Neutrophil (primary cell): ENCODE measurements around the gene RAB6B.

Experiments used
- H3K27ac ChIP-seq: fragments of 200-600 bp; sonication (generic); 2 replicates; pipeline ENCODE4 v1.5.1; 2016; ENCODE audit warnings: mild to moderate bottlenecking, moderate library complexity
- H3K27me3 ChIP-seq: fragments of 200-600 bp; sonication (generic); 2 replicates; pipeline ENCODE4 v1.6.0; 2016; ENCODE audit warnings: mild to moderate bottlenecking
- H3K36me3 ChIP-seq: fragments of 200-600 bp; sonication (generic); 2 replicates; pipeline ENCODE4 v1.5.1; 2017
- H3K4me1 ChIP-seq, 2 experiments: fragments of 200-600 bp in 1 of 2; sonication (generic) in 1 of 2; 1 replicate in 1 of 2; 2 replicates in 1 of 2; pipeline versions ENCODE4 v1.5.1 to v1.6.1; 2013 to 2016; ENCODE audit warnings: low read depth in 1 of 2, low read length in 1 of 2, mild to moderate bottlenecking in 1 of 2, moderate library complexity in 1 of 2; ENCODE audit not compliant: control insufficient read depth in 1 of 2, insufficient read depth in 1 of 2
- H3K4me3 ChIP-seq, 2 experiments: fragments of 200-600 bp in 1 of 2; sonication (generic) in 1 of 2; 1 replicate in 1 of 2; 2 replicates in 1 of 2; pipeline ENCODE4 v1.5.1; 2013 to 2016; ENCODE audit warnings: low read depth in 1 of 2, low read length in 1 of 2, mild to moderate bottlenecking in 1 of 2, moderate library complexity in 1 of 2
- H3K9me3 ChIP-seq: fragments of 200-600 bp; sonication (generic); 2 replicates; pipeline ENCODE4 v1.5.1; 2016
- TF ChIP-seq, protein P1 (sequence below): fragments of 200-600 bp; sonication (generic); IDR thresholded peaks from 2 replicates; pipeline ENCODE4 v1.5.1; 2016; ENCODE audit warnings: antibody characterized with exemption

The RAB6B gene

DNA sequence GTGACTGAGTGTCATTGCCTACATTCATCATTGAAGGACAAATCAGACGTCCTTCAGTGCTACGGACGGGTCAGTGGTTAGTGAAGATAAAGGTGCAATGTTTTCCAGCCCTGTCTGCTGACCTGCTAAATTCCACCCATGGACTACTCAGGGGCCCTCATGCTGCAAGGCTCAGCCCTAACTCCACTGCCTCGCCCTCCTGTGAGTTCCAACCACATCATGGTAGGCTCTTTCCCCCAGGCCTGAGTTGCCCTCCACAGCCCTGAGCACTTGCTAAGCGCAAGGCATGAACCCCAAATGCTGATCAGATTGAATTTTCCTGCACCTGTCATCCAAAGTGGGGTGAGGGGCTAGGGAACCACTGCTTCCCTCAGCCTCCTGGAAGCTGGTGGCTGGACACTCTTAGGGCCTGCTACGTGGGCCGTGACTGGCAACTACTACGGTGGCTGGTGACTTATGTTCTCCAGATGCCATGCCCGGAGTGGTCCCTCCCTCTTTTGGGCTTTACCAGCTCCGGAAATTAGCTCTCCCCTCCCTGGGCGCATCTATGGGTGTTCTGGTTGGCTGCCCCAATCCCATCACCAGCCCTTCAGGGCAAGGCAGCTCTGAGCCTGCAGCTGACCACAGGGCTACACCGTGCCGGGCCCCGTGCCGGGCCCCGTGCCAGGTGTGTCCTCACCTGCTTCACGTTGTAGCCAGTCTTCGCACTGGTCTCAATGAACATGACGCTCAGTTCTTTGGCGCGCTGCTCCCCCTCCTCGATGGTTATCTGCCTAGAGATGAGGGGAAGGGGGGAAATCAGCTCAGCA, 58.0 kb downstream of the RAB6B start:
- Histone ChIP-seq H3K36me3 (no peaks in the 10 kb centered on the region), H3K4me3 (no peak overlapping the region), H3K9me3 (no peaks in the 10 kb centered on the region), H3K27me3 (no peaks in the 10 kb centered on the region), H3K27ac (no peak overlapping the region), H3K4me1 (no peaks in the 10 kb centered on the region)
- TF ChIP-seq, protein P1, sequence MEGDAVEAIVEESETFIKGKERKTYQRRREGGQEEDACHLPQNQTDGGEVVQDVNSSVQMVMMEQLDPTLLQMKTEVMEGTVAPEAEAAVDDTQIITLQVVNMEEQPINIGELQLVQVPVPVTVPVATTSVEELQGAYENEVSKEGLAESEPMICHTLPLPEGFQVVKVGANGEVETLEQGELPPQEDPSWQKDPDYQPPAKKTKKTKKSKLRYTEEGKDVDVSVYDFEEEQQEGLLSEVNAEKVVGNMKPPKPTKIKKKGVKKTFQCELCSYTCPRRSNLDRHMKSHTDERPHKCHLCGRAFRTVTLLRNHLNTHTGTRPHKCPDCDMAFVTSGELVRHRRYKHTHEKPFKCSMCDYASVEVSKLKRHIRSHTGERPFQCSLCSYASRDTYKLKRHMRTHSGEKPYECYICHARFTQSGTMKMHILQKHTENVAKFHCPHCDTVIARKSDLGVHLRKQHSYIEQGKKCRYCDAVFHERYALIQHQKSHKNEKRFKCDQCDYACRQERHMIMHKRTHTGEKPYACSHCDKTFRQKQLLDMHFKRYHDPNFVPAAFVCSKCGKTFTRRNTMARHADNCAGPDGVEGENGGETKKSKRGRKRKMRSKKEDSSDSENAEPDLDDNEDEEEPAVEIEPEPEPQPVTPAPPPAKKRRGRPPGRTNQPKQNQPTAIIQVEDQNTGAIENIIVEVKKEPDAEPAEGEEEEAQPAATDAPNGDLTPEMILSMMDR, result no peak

DNA sequence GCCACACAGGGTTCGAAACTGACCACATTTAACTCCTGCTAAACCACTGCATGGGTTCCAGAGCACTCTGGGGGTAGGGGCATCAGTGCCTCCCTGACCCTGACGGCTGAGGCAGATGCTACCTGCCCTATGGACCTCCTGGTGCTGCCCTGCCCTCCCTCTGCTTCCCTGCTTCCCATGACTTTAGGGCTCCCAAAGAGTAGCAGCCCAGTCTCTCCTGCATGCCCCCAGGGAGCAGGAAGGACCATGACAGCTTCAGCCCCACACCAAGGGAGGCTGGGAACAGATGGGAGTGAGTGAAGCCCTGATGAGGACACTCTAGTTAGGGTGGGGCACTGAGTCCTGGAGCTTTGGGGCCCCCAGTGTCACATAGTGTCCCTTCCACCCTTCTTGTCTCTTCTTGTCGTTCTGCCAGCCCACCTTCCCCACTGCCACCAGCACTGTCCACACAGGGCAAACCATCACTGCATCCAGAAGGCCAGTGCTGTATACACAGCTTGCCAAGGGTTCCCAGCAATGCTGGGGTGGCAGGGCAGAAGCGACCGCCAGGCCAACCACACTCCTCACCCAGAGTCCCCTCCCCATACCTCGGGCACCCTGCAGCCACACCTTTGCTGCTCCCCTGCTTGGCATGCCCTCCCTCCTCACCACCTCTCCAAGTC, 59.1 kb downstream of the RAB6B start:
- TF ChIP-seq, protein P1, result no peak
- Histone ChIP-seq H3K4me1 (no peaks in the 10 kb centered on the region), H3K9me3 (no peaks in the 10 kb centered on the region), H3K27ac (no peak overlapping the region), H3K36me3 (no peaks in the 10 kb centered on the region), H3K4me3 (no peak overlapping the region), H3K27me3 (no peaks in the 10 kb centered on the region)

DNA sequence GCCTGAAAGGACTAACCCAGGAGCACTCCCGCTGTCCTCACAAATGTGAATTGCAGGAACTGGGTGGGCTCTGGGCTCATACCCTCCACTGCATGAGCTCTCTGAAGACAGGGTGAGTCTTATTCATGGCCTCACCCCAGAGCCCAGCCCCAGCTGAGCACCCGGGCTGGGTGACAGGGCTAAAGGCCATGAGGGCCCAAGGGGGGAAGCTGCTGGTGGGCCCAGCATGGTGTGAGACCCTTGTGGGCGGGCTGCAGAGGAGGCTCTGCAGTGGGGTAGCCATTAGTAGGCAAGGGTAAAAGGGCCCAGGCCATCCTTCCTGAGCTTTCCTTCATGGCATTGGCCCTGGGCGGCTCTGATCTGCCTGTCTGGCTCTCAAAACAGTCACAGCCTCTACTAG, 59.7 kb downstream of the RAB6B start:
- Histone ChIP-seq H3K4me3 (no peak overlapping the region), H3K27ac (no peak overlapping the region), H3K36me3 (no peaks in the 10 kb centered on the region), H3K9me3 (no peaks in the 10 kb centered on the region), H3K4me1 (no peaks in the 10 kb centered on the region), H3K27me3 (no peaks in the 10 kb centered on the region)
- TF ChIP-seq, protein P1, result no peak

DNA sequence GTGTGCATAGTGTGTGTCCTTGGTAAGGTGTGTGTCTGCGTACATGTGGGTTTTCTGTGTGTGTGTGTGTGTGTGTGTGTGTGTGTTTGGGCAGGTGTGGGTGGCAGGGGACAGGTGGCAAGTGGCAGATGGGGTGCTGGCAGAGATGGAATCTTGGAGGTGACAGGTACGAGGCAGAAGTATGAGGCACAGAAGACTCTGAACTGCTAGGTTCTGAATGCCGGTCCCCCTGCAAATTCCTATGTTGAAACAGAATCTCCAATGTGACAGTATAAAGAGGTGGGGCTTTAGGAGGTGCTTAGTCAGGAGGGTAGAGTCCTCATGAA, 60.3 kb downstream of the RAB6B start:
- TF ChIP-seq, protein P1, result no peak
- Histone ChIP-seq H3K27me3 (no peaks in the 10 kb centered on the region), H3K4me1 (no peaks in the 10 kb centered on the region), H3K4me3 (no peak overlapping the region), H3K9me3 (no peaks in the 10 kb centered on the region), H3K27ac (no peak overlapping the region), H3K36me3 (no peaks in the 10 kb centered on the region)

DNA sequence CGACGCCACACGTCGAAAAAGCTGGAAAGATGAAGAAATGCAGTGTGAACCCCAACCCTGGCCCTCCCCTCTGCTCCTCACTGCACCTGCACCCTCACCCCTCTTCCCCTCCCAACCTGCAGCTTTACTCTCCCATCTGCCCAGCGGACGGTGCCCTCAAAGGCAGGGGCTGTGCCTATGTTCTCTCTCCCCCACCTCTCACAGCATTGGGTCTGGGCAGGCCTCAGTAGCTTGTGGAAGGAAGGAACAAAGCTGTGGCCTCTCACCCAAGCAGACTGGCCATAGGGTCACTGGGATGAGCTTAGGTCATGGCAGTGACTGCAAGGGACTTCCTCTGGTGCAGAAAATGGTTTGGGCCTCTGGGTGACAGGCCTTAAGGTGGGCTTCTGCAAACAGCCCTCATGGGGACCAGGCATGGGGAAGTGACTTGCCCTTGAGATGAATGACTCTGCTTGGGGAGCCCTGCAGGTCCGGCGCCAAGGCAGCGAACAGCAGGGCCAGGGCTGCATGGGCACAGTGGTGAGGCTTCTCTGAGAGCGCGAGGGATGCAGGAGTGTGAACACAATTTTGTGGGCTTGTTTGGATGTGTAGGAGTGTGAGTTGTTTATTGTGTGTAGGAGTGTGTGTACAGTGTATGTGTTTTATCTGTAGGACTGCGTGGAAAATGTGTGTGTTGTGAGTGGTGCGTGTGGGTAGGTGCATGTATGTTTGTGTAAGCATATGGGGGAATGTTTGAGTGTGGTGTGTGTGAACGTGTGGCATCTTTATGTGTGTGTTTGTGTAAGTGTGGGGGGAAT, 60.9 kb downstream of the RAB6B start:
- Histone ChIP-seq H3K36me3 (no peaks in the 10 kb centered on the region), H3K4me3 (no peak overlapping the region), H3K9me3 (no peaks in the 10 kb centered on the region), H3K27me3 (no peaks in the 10 kb centered on the region), H3K4me1 (no peaks in the 10 kb centered on the region), H3K27ac (no peak overlapping the region)
- TF ChIP-seq, protein P1, result no peak
